GM19099 (cell line): ENCODE results near the gene PRKCA.

Source experiments
- POLR2A ChIP-seq: IDR thresholded peaks from 3 replicates; pipeline ENCODE4 v1.6.1; 2011; ENCODE audit warnings: low read depth; ENCODE audit not compliant: insufficient read length; ENCODE audit errors: extremely low read depth

PRKCA gene

DNA sequence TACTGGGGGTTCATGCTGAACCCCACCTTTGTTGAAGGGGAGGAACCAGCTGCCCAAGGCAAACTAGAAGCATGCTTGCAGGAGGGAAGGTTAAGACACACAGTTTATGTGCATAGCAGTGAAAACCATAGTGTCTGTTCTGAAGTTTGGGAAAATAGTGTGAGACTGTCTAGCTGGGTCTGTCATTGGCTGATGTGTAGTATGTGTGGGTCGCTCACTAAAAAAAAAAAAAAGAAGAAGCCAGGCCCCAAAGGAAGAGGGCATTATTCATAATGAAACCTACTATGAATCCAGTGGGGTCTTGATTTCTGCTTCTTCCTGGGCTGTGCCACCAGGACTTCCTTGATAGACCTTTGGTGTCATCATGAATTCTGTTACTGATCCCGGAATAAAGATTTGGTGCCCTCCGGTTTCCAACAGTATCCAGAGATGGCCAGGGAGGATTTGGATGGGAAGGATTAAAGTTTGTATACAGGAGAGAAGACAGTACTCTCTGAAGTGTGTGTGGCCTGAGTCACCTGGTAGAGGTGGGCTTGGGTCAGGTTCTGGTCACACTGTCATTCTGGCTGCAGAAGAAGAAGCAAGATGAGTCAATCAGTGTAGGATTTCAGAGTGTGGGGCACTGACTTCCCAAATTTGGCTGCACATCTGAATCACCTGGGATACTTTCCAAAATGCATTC lies 220.3 kb downstream of the PRKCA start:
- no peak for TF ChIP-seq POLR2A

DNA sequence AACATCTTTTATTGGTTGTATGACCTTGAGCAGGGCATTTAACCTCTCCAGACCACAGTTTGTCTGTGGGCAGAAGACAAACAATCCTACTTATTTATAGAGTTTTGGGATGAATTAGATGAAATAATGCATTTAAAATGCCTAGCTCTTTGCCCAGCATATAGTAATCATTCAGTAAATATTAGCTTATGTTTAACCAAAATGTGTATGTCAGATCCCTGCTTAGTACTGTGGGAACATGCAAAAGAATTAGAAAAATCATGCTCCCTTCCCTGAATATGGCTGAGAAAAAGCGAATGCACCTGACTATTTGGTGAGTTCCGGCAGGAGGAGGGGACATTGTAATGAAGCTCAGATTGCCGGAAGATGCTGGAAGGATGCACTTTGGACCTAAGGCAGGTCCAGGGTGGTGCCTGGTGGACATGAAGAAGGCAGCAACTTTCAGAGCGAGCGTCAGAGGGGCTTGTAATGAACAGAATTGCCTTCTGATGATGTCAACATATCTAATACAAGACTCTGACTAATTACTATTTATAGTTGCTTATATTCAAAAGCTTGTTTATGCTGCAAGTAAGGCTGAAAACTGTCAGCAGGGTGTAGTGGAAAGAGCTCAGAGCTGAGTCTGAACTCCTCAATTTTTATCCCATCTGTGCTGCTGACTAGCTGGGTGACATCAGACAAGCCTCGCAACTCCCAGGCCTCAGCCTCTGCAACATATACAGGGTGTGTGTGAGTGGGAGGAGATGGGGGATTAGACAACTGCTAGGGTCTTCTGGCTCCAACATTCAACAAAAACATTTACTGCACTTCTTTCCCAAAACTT lies 221.2 kb downstream of the PRKCA start:
- TF ChIP-seq POLR2A = no peak

- no peak for TF ChIP-seq POLR2A
These were observed 222.5 kb downstream of the PRKCA start for GRCh38 chr17:66524877-66525276.

DNA sequence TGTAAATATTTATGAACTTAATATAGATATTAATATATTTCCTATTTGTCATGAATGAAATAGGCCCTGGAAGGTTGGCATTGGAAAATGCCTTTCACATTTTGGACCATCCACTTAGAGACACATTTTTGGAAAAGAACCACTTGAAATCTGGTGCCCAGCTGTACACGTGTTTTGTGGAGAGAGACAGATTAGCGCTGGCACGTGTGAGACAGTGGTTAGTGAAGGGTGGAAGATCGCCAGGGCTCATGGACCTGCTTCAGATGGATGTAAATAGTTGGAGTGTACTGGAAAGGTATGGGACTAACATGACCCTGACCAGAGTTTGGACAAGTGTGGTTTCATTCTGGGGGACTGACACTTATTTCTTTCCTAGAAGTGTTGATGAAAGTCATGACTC lies 222.9 kb downstream of the PRKCA start:
- no peak for TF ChIP-seq POLR2A

DNA sequence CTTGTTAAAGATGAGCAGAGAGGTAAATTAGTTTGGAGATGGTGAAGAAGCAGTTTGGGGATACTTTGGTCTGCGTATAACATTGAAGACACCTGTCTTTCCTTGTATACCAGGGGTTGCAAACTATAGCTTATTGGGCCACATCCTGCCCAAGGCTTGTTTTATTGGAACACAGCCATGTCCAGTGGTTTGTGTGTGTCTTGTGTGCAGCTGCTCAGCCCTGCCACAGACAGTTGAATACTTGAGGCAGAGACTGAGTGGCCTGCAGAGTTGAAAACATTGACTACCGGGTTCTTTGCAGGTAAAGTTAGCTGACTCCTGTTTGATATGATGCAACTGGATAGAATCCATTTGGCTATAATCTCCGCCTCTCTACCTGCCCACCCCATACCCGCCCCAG lies 224.4 kb downstream of the PRKCA start:
- TF ChIP-seq POLR2A = no peak

DNA sequence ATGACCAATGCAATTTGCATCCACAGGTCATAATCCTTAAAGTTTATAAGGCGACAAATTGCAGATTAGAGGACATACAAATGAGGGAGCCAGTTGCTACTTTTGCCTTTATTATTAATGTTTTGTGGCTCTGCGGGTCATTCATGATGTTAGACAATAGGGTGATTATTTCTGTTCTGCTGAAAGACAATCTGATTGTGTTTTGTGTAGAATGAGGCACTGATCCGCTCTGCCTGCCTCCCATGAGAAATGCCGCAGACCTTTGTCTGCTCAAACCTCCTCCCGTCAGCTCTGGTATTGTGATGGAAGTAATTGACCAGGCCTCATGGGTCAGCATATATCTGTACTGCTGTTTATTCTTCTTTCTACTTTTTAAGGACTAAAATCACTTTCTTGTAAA lies 224.9 kb downstream of the PRKCA start:
- TF ChIP-seq POLR2A = no peak

DNA sequence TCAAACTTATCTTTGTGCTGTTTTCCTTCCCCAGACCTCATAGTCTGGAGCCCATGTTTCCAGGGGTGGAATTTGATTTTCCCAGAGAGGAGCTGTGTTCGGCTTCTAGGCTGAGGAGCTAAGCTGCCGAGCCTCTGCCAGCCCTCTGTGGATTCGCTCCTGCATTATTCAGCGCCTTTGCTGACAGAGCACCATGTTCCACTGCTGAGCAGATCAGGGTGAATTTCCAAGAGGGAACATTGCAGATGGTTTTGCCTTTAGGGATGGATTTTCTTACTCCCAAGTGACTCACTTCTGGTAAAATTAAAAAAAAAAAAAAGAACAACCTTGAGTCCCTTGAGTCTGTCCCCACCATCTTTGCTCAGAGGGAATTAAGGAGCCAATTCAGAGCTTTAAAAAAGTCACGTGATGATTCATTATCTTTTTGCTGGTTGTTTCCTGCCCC lies 229.5 kb downstream of the PRKCA start:
- no peak for TF ChIP-seq POLR2A

DNA sequence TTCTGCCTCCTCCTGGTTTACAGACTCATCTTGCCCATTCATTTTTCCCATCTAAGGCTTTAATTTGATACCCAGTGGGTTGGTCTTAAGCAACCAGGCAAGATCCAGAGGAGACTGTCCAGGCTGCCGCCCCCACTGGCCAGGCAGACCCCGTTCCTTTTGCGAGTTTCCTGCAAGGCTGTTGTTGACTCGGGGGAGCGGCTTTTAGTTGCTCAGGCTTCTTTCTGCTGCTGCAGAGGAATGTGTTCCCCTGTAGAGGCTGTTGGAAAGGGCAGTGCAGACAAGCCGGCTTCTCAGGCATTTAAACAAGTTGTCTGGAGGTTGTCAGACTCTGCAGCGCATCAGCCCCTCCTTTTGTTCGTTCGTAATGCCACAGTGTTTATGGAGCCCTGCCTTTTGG lies 231.2 kb downstream of the PRKCA start:
- no peak for TF ChIP-seq POLR2A

GRCh38 chr17:66533986-66534385 lies 231.6 kb downstream of the PRKCA start:
- no peak for TF ChIP-seq POLR2A

- TF ChIP-seq POLR2A = no peak
These were observed 233.2 kb downstream of the PRKCA start for GRCh38 chr17:66535611-66536010.

GRCh38 chr17:66537502-66537901 lies 235.1 kb downstream of the PRKCA start:
- TF ChIP-seq POLR2A = no peak

DNA sequence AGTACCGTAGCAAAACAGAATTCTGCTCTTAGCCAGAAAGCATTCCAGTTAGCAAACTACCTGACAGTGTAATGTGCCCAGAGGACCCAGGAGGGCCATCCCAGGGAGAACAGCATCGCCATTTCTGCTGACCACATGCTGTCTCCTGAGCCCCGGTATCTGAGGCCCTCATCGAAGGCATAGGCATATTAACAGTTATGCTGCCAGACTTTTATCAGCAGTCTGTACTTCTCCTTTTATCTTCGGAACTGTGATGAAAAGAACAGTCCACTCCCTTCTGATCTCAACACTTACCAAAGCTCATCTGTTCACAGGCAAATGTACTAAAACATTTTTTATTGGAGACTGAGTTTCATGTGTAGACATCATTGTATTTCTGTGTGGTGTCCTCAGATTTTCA lies 236.4 kb downstream of the PRKCA start:
- no peak for TF ChIP-seq POLR2A

DNA sequence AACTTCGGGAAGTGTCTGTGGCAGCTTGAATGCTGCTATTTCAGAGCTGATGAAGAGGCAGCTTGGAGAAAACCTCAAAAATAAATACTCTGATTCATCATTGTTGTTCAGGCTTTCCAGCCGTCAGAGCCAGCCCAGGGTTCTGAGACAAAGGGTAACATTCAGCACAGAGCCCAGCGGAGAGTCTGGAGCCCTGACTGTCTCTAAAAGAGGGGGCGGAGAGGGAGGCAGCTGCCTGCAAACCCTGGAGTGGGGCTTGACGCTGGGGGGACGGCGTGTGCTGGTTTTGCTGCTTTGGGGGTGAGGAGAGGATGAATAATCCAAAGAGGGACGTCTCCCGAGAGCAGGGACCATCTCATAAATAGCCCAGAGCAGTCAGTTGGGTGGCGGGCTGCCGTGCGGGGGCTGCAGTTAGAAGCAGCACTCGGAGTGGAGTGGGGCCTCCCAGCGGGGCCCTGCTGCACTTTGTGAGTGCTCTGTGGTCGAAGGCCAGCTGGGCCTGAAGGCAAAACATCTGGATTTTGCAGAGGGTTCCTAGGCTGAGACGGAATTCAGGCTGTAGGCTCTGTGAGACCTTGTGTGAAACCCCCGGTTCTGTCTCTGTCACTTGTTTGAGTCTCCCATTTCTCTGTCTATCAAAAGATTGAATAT lies 237.8 kb downstream of the PRKCA start:
- no peak for TF ChIP-seq POLR2A

- no peak for TF ChIP-seq POLR2A
These were observed 239.2 kb downstream of the PRKCA start for GRCh38 chr17:66541461-66542128.
